K562 (cell line): ENCODE data around the gene DMWD. TPM values are rescaled to one million over a fixed set of nuclear protein-coding genes. Genes with fewer than 3 reads are reported as not detected.

ENCODE experiments used
- CBFA2T2 ChIP-seq: fragments of 450-650 bp; conservative IDR thresholded peaks from 2 replicates; pipeline ENCODE4 v1.6.1; 2017; ENCODE audit warnings: mild to moderate bottlenecking
- EGR1 ChIP-seq: fragments of 450-650 bp; conservative IDR thresholded peaks from 2 replicates; pipeline ENCODE4 v1.6.1; 2017; ENCODE audit warnings: mild to moderate bottlenecking
- HNRNPLL ChIP-seq: fragments of 200-400 bp; formaldehyde crosslinking; IDR thresholded peaks from 2 replicates; pipeline ENCODE4 v1.6.1; 2017; ENCODE audit warnings: low read length, low read depth, mild to moderate bottlenecking; ENCODE audit not compliant: poor library complexity, severe bottlenecking
- KLF1 ChIP-seq: fragments of 450-650 bp; IDR thresholded peaks from 2 replicates; pipeline ENCODE4 v1.6.1; 2016; ENCODE audit warnings: missing genetic modification characterization, missing compliant biosample characterization
- KLF16 ChIP-seq: IDR thresholded peaks from 2 replicates; pipeline ENCODE4 v1.6.1; 2016; ENCODE audit warnings: antibody characterized with exemption
- NR2C2 ChIP-seq, 2 experiments: fragments of 200-800 bp in 1 of 2; sonication (Bioruptor generic) in 1 of 2; sonication (generic) in 1 of 2; formaldehyde crosslinking in 1 of 2; IDR thresholded peaks; 2 replicates each; pipeline versions ENCODE4 v1.6.1 to v1.8.0; 2016 to 2022; ENCODE audit warnings: mild to moderate bottlenecking in 1 of 2, missing compliant biosample characterization in 1 of 2, missing genetic modification characterization in 1 of 2, missing genetic modification reagents in 1 of 2
- PHB ChIP-seq: fragments of 250-450 bp; sonication (Bioruptor Pico); IDR thresholded peaks from 2 replicates; pipeline ENCODE4 v1.5.0; 2021
- PHF8 ChIP-seq: fragments of 200-600 bp; sonication (generic); IDR thresholded peaks from 2 replicates; pipeline ENCODE4 v1.6.1; 2012; ENCODE audit warnings: mixed run types, mild to moderate bottlenecking, inconsistent platforms, low read length, moderate library complexity, borderline replicate concordance
- RB1 ChIP-seq: fragments of 450-650 bp; IDR thresholded peaks from 2 replicates; pipeline ENCODE4 v1.6.1; 2017; ENCODE audit warnings: low read depth, mild to moderate bottlenecking
- RBBP5 ChIP-seq: fragments of 200-600 bp; sonication (generic); IDR thresholded peaks from 2 replicates; pipeline ENCODE4 v1.6.1; 2012; ENCODE audit warnings: borderline replicate concordance, mild to moderate bottlenecking, low read length, control low read depth, inconsistent platforms; ENCODE audit not compliant: insufficient read depth, poor library complexity, severe bottlenecking
- RBM25 ChIP-seq: fragments of 200-400 bp; formaldehyde crosslinking; IDR thresholded peaks from 2 replicates; pipeline ENCODE4 v1.6.1; 2018; ENCODE audit warnings: low read length, low read depth, moderate library complexity; ENCODE audit not compliant: severe bottlenecking
- SMAD4 ChIP-seq: fragments of 250-450 bp; sonication (Bioruptor Pico); conservative IDR thresholded peaks from 2 replicates; pipeline ENCODE4 v1.8.0; 2021; ENCODE audit warnings: inconsistent platforms, mild to moderate bottlenecking, moderate library complexity
- SMARCA5 ChIP-seq: fragments of 450-650 bp; IDR thresholded peaks from 2 replicates; pipeline ENCODE4 v1.6.1; 2016
- YY1 ChIP-seq, 3 experiments: IDR thresholded peaks; 2 replicates each; pipeline ENCODE4 v1.6.1; 2011; ENCODE audit warnings: low read length in 2 of 3, mild to moderate bottlenecking in 2 of 3, moderate library complexity in 2 of 3, borderline replicate concordance in 1 of 3, control low read depth in 1 of 3, low read depth in 1 of 3; ENCODE audit not compliant: insufficient read depth in 3 of 3, insufficient replicate concordance in 2 of 3, control insufficient read depth in 1 of 3, insufficient read length in 1 of 3; ENCODE audit errors: extremely low read depth in 1 of 3
- polyA plus RNA-seq, 8 experiments: library from polyadenylated mRNA; depleted of rRNA in 4 of 8; stranded (reverse) in 5 of 8; unstranded in 3 of 8; fragments of >200 nt; fragmentation: Nextera tagmentation in 2 of 8; fragmentation: Illumina TruSeq in 1 of 8; extraction: Ambion mirVana in 2 of 8; extraction: Trizol in 1 of 8; gene quantifications; 2 replicates each; pipeline versions ENCODE4 v1.2.1 to v1.2.3, GENCODE V29; 2011 to 2014; ENCODE audit warnings: inconsistent platforms in 1 of 8, missing spikeins in 1 of 8
- total RNA-seq, 7 experiments: library from RNA; depleted of rRNA in 6 of 7; stranded (reverse); fragments of >200 nt in 6 of 7; fragmentation: Illumina TruSeq in 2 of 7; extraction: Trizol in 2 of 7; gene quantifications; 2 replicates each; pipeline versions ENCODE4 v1.2.1 to v1.2.3, GENCODE V29; 2011 to 2021; ENCODE audit warnings: low replicate concordance in 1 of 7
- TF ChIP-seq, protein P1 (sequence below), 2 experiments: fragments of 450-650 bp in 1 of 2; sonication (generic) in 1 of 2; formaldehyde crosslinking in 1 of 2; IDR thresholded peaks; 2 replicates each; pipeline versions ENCODE4 v1.7.1 to v1.9.0; 2016 to 2022; ENCODE audit warnings: inconsistent platforms in 1 of 2, mild to moderate bottlenecking in 1 of 2, missing genetic modification reagents in 1 of 2

The DMWD gene
- total and polyA plus RNA-seq, 9 of the 15 experiments (the other 6 are each of a cell fraction or from before 2014, with no cell fraction given) = 4.7 to 54.6 (median 19.0) TPM

DNA sequence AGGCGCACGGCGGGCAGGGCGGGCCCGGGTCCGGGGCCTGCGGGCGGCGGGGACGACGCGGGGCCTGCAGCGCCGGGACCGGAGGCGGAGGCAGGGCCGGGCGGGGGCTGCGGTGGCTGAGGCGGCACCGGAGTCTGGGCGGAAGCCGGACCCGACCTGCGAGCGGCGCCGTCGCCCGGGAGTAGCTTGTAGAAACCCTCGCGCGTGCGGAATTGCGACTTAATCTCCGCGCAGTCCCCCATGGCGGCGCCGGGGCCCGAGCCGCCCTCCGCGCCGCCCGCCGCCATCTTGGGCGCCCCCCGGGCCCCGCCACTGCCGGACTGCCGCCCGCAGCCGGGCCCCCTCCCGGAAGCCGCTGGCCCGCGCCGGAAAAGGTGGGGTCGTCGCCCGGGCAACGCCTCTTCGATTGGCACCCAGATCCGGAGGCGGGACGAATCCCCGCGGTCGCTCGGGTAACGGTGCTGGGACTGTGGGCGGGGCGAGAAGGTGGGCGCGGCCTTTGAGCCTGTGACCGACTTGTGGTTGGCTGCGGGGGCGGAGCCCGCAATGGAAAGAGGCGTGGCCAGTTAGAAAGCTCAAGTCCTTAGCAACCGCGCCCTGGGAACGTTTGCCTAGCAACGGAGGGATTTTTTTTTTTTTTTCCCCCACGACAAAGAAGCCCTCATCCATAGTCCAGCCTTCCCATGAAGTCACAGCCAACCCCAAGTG is at the start of gene DMWD (continued):
- TF ChIP-seq, protein P1, sequence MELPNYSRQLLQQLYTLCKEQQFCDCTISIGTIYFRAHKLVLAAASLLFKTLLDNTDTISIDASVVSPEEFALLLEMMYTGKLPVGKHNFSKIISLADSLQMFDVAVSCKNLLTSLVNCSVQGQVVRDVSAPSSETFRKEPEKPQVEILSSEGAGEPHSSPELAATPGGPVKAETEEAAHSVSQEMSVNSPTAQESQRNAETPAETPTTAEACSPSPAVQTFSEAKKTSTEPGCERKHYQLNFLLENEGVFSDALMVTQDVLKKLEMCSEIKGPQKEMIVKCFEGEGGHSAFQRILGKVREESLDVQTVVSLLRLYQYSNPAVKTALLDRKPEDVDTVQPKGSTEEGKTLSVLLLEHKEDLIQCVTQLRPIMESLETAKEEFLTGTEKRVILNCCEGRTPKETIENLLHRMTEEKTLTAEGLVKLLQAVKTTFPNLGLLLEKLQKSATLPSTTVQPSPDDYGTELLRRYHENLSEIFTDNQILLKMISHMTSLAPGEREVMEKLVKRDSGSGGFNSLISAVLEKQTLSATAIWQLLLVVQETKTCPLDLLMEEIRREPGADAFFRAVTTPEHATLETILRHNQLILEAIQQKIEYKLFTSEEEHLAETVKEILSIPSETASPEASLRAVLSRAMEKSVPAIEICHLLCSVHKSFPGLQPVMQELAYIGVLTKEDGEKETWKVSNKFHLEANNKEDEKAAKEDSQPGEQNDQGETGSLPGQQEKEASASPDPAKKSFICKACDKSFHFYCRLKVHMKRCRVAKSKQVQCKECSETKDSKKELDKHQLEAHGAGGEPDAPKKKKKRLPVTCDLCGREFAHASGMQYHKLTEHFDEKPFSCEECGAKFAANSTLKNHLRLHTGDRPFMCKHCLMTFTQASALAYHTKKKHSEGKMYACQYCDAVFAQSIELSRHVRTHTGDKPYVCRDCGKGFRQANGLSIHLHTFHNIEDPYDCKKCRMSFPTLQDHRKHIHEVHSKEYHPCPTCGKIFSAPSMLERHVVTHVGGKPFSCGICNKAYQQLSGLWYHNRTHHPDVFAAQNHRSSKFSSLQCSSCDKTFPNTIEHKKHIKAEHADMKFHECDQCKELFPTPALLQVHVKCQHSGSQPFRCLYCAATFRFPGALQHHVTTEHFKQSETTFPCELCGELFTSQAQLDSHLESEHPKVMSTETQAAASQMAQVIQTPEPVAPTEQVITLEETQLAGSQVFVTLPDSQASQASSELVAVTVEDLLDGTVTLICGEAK (IDR thresholded peaks at IDR 0.05) = peak; percentile 92
- TF ChIP-seq, protein P1 (CRISPR knock-in tag; IDR thresholded peaks at IDR 0.05) = no peak
- TF ChIP-seq CBFA2T2 (no peak), HNRNPLL (peak; percentile 43), RB1 (peak; percentile 91), SMAD4 (CRISPR knock-in tag) (peak; percentile 86), EGR1 (peak; percentile 96), YY1 (IDR thresholded peaks at IDR 0.05; ENCODE audit: borderline replicate concordance in 1 of 3, control insufficient read depth in 1 of 3, extremely low read depth in 1 of 3, insufficient read depth in 3 of 3, insufficient read length in 1 of 3, insufficient replicate concordance in 2 of 3, low read depth in 1 of 3, low read length in 2 of 3) (peak; percentile 75 to 97 (median 93)), KLF16 (no peak), PHF8 (peak; percentile 86; the same call in 1 of the 2 replicates), NR2C2 (CRISPR knock-in tag; IDR thresholded peaks at IDR 0.05) (no peak), NR2C2 (tag; IDR thresholded peaks at IDR 0.05) (peak; percentile 82), RBM25 (peak; percentile 76), RBBP5 (peak; percentile 86), SMARCA5 (no peak), PHB (no peak), KLF1 (tag) (peak; percentile 59; the same call in 1 of the 2 replicates)
